IPS DF 6.9 (cell line): ENCODE results near the gene CDCA5.

Experiments
- DNase-seq: peaks from one replicate; pipeline ENCODE4 v3.0.0-alpha.2; 2013; ENCODE audit warnings: low read depth, low spot score
- H3K27ac ChIP-seq: one replicate; pipeline ENCODE4 v1.5.1; 2013; ENCODE audit warnings: low read length, control low read depth
- H3K27me3 ChIP-seq: 2 replicates; pipeline ENCODE4 v1.6.1; 2013; ENCODE audit warnings: mild to moderate bottlenecking, low read length; ENCODE audit not compliant: control insufficient read depth, insufficient read depth
- H3K36me3 ChIP-seq: 2 replicates; pipeline ENCODE4 v1.6.1; 2013; ENCODE audit warnings: low read length; ENCODE audit not compliant: control insufficient read depth, insufficient read depth
- H3K4me1 ChIP-seq: 2 replicates; pipeline ENCODE4 v1.6.1; 2013; ENCODE audit warnings: low read length; ENCODE audit not compliant: control insufficient read depth, insufficient read depth
- H3K4me3 ChIP-seq: 2 replicates; pipeline ENCODE4 v1.5.1; 2013; ENCODE audit warnings: mild to moderate bottlenecking, low read length
- H3K9me3 ChIP-seq: 2 replicates; pipeline ENCODE4 v1.6.1; 2013; ENCODE audit warnings: low read length, inconsistent platforms; ENCODE audit not compliant: control insufficient read depth, insufficient read depth
- whole genome bisulfite sequencing: extraction: QIAGEN DNeasy Blood & Tissue Kit; methylation state at CpG from one replicate; pipeline ENCODE4 v1.1.7; 2013; ENCODE audit warnings: mixed read lengths, missing lambda C conversion rate; ENCODE audit not compliant: insufficient read length, insufficient coverage; 5-methylcytosine and 5-hydroxymethylcytosine counted together

CDCA5 gene

DNA sequence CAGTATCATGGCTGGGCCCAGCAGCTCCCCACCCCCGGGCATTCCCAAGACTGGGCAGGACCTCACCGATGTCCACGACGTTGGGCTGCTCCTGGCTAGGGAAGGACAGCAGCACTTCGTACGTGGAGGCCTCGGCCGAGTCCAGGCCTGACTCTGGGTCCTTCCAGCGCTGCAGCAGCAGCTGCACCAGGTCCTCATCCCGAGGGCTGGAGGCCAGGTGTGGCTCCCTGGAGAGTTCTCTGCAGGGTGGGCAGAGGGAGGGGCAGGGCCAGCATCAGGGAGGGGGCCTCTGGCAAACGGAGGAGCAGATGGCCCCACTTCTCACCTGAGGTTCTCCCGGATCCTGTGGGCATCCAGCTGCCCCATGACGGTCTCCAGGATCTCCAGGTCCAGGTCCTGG is 25.8 kb downstream of the CDCA5 start:
- WGBS: no CpG with 5 or more reads among the region's 13 CpGs
- DNase-seq: no peak
- H3K4me3 ChIP-seq: no peak overlapping the region
- no peaks in the 10 kb centered on the region for H3K36me3 ChIP-seq
- no peaks in the 10 kb centered on the region for H3K27me3 ChIP-seq
- H3K4me1 ChIP-seq: no peaks in the 10 kb centered on the region
- no peaks in the 10 kb centered on the region for H3K9me3 ChIP-seq
- no peak overlapping the region for H3K27ac ChIP-seq

DNA sequence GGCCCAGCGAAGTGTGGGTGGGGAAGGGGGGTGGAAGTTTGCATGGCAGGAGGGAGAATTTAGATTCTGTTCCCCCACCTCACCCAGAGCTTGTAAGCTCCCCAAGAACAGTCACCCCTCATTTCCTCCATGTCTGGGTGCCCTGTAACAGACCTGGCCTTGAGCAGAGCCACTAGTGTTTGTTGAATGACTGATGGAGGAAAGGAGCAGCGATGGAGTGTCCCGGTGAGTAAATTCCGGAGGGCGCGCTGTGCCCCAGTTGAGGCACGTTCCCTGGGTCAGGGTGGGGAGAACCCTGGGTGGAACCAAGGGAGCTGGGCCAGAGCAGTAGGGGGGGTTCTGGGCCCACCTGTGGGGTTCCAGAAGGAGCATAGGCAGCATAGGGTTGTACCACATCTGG is 26.3 kb downstream of the CDCA5 start:
- no peak overlapping the region for H3K4me3 ChIP-seq
- no peaks in the 10 kb centered on the region for H3K9me3 ChIP-seq
- no peaks in the 10 kb centered on the region for H3K36me3 ChIP-seq
- DNase-seq: no peak
- H3K27ac ChIP-seq: no peak overlapping the region
- WGBS: no CpG with 5 or more reads among the region's 7 CpGs
- no peaks in the 10 kb centered on the region for H3K27me3 ChIP-seq
- no peaks in the 10 kb centered on the region for H3K4me1 ChIP-seq

DNA sequence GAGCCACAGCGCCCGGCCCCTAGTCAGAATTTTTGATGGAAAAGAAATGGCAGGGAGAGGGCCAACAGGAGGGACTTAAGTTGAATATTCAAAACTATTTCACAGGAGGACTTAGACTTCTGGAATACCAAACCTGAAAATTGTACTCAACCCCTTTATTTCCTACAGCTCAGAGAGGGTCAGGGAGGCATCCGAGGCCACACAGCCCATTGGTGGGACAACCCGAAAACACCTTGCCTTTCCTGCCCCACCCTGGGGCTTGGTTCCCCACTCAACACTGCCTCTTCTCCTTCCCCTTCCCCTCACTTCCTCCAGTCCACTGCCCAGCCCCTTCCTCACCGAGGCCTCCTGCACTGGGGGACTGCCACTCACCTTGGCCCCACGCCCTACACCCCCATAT is 26.8 kb downstream of the CDCA5 start:
- no peak overlapping the region for H3K27ac ChIP-seq
- no peaks in the 10 kb centered on the region for H3K4me1 ChIP-seq
- WGBS: no CpG with 5 or more reads among the region's 6 CpGs
- no peaks in the 10 kb centered on the region for H3K36me3 ChIP-seq
- DNase-seq: no peak
- no peaks in the 10 kb centered on the region for H3K27me3 ChIP-seq
- no peak overlapping the region for H3K4me3 ChIP-seq
- no peaks in the 10 kb centered on the region for H3K9me3 ChIP-seq

DNA sequence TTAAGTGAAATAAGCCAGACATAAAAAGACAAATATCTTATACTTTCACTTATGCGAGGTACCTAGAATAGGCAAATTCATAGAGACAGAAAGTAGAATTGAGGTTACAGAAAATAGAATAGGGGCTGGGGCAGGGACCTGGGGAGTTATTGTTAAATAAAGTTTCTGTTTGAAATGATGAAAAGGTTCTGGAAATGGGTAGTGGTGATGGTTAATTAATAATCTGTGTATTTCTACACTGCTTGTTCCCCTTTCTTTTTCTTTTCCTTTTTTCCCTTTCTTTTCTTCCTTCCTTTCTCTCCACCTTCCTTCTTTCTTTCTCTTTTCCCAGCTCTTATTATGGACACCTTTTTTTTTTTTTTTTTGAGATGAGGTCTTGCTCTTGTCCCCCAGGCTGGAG is 28.3 kb downstream of the CDCA5 start:
- H3K4me3 ChIP-seq: no peak overlapping the region
- no peak overlapping the region for H3K27ac ChIP-seq
- DNase-seq: no peak
- H3K36me3 ChIP-seq: no peaks in the 10 kb centered on the region
- no peaks in the 10 kb centered on the region for H3K9me3 ChIP-seq
- no CpG with 5 or more reads among the region's 1 CpG for WGBS
- H3K4me1 ChIP-seq: no peaks in the 10 kb centered on the region
- H3K27me3 ChIP-seq: no peaks in the 10 kb centered on the region

DNA sequence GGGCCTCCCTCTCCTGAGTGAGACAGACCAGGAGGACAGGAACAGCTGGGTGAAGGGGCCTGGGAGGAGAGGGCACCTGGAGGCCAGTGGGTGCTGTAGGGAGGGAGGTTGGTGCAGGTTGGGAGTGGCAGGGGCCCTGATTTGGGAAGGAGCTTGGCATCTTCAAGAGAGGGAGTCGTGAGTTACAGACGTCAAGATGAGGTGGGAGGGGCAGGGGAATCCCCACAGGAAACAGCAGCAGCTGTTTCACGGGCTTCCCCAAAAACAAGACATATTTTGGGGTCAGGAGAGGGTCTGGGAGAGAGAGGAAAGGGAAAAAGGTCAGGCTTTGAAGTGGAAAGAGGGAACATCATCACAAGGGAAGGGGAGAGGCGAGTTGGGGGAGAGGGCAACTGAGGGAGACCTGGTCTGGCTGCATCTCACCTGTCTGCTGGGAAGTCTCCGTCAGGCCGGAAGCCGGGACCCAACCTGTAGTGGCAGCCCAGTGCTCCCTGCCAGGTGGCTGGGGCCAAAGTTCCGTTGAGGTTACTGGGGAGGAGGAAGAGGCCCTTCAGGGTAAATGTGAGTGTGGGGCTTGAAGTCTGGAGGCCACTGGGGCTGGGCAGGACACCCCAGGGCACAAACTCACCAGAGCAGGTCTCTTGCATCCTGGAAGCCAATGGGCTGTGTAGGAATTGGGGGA is 29.9 kb downstream of the CDCA5 start:
- H3K9me3 ChIP-seq: no peaks in the 10 kb centered on the region
- DNase-seq: no peak
- no CpG with 5 or more reads among the region's 8 CpGs for WGBS
- H3K27ac ChIP-seq: no peak overlapping the region
- no peaks in the 10 kb centered on the region for H3K36me3 ChIP-seq
- H3K4me3 ChIP-seq: no peak overlapping the region
- no peaks in the 10 kb centered on the region for H3K4me1 ChIP-seq
- no peaks in the 10 kb centered on the region for H3K27me3 ChIP-seq

DNA sequence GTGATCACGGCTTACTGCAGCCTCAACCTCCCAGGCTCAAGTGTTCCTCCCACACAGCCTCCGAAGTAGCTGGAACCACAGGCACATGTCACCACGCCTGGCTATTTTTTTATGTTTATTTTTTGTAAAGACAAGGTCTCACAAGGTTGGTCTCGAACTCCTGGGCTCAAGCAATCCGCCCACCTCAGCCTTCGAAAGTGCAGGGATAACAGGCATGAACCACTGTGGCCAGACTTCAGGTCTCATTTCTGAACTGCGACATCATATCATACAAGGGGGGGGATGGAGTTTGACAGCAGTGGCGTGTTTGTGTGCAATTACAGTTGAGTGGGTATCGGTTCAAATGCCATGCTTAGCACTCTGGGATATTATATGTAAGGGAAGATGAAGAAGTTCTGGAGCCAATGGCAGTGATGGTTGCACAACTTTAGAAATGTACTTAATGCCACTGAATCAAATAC is 32.4 kb downstream of the CDCA5 start:
- no CpG with 5 or more reads among the region's 9 CpGs for WGBS
- DNase-seq: no peak
- Histone ChIP-seq H3K27me3 (no peaks in the 10 kb centered on the region), H3K4me1 (no peaks in the 10 kb centered on the region), H3K9me3 (no peaks in the 10 kb centered on the region), H3K4me3 (no peak overlapping the region), H3K27ac (no peak overlapping the region), H3K36me3 (no peaks in the 10 kb centered on the region)

DNA sequence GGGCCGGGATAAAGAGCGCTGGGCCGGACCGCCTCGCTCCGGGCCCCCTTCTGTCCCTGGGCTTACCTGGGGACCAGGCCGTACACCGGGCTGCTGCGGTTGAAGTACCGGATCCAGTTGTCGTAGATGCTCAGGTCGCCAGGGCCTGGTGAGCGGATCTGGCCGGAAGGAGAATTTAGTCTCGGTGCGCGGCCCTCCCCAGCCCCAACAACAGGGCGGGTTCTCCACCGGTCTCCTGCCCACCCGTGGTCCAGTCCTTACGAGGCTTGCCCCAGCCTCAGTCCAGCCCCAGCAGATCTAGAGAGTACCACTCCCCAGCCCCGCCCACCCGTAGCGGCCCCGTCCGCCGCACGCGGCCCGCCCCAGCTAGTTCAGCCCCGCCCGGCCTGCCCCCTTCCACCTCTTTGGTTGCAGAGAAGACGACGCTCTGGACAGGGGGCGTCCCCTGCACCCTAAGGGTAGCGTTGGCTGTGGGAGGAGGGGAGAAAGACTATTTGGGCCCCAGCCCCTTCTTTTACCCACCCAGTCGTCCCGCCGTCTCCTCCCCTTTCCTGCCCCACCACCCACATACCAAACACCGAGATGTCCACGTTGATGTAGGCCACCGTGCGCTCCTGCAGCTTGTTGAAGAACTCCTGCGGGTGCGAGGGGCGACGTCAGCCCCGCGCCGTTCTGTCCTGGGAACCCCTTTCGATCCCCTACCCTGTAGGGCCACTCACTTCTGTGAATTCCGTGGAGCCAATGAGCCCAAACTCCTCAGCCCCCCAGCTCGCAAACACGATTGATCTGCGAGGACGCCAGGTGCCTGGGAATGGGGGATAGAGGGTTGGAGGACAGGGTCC is 36.0 kb downstream of the CDCA5 start:
- Histone ChIP-seq H3K36me3 (peaks cover 20% of the 10 kb centered on the region), H3K4me1 (no peaks in the 10 kb centered on the region), H3K27me3 (no peaks in the 10 kb centered on the region; the same call in 1 of the 2 replicates), H3K27ac (no peak overlapping the region), H3K9me3 (no peaks in the 10 kb centered on the region), H3K4me3 (no peak overlapping the region)
- DNase-seq: no peak
- WGBS: no CpG with 5 or more reads among the region's 56 CpGs

DNA sequence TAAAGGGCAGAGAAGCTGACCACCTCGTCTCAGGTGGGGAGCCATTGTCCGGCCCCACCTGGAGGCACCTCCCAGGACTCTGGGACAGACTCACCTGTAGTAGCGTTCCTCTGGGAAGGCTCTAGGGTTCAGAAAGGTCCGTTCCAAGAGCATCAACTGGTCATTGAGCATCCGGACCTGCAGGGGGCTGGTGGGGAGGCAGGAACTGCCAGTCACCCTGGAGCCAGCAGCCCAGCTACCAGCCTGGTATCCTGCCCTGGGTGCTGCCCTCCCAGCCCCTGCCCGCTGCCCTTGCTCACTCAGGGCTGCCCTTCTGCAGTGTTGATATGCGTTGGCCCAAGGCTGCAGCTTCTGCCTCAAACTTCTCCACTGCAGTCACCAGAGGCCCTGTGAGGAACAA is 38.1 kb downstream of the CDCA5 start:
- WGBS: no CpG with 5 or more reads among the region's 7 CpGs
- no peaks in the 10 kb centered on the region for H3K9me3 ChIP-seq
- H3K4me1 ChIP-seq: no peaks in the 10 kb centered on the region
- H3K27me3 ChIP-seq: no peaks in the 10 kb centered on the region; the same call in 1 of the 2 replicates
- no peak for DNase-seq
- H3K27ac ChIP-seq: no peak overlapping the region
- peaks cover 20% of the 10 kb centered on the region for H3K36me3 ChIP-seq
- H3K4me3 ChIP-seq: no peak overlapping the region

DNA sequence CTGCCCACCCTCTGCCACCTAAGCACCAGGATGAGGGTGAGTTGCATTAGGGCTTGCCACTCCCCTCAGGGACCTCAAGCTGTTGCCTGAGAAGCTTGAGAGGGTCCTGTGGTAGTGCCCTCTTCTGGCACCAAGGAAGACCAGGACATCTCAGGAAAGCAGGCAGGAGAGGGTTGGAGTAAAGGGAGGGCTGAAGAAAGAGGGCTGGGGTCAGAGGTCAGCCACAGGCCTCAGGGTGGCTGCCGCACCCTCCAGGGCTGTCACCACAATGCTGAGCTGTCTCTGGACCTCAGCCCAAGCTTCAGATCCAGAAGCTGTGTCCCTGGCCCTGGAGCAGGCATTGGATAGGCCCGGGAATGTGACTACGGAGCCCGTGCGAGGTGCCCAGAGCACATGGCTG is 38.8 kb downstream of the CDCA5 start:
- Histone ChIP-seq H3K4me1 (no peaks in the 10 kb centered on the region), H3K27ac (no peak overlapping the region), H3K9me3 (no peaks in the 10 kb centered on the region), H3K4me3 (no peak overlapping the region), H3K36me3 (peaks cover 20% of the 10 kb centered on the region), H3K27me3 (no peaks in the 10 kb centered on the region; the same call in 1 of the 2 replicates)
- WGBS: no CpG with 5 or more reads among the region's 5 CpGs
- DNase-seq: no peak

DNA sequence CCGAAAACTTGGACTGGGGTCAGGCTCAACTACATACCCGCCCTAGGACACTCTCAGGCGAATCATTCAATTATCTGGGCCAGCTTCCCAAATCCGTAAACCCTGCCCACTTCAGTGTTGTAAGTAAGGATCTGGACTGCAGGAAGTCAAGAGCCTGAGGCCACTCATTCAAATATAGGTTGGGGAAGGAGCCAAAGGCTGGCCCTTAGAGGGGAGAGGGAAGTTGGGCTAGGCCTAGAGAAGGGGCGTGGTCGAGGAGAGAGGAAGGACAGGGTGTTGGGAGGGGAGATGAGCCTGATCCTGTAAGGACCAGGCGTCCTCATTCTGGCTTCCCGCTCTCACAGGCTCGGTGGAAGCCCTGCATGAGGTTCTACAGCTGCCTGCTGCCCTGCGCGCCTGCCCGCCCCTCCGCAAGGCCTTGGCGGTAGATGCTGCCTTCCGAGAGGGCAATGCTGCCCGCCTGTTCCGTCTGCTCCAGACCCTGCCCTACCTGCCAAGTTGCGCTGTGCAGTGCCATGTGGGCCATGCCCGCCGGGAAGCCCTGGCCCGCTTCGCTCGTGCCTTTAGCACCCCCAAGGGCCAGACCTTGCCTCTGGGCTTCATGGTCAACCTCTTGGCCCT is 39.8 kb downstream of the CDCA5 start:
- no peak overlapping the region for H3K27ac ChIP-seq
- no peaks in the 10 kb centered on the region for H3K4me1 ChIP-seq
- H3K9me3 ChIP-seq: no peaks in the 10 kb centered on the region
- no peak overlapping the region for H3K4me3 ChIP-seq
- DNase-seq: no peak
- no peaks in the 10 kb centered on the region; the same call in 1 of the 2 replicates for H3K27me3 ChIP-seq
- peaks cover 20% of the 10 kb centered on the region for H3K36me3 ChIP-seq
- WGBS: no CpG with 5 or more reads among the region's 23 CpGs
